Activated CD8-positive, alpha-beta T cell treated with anti-CD3 and anti-CD28 coated beads for 36 hours (primary cell): ENCODE data around the gene ASB18. TPM values are rescaled to one million over a fixed set of nuclear protein-coding genes. Genes with fewer than 3 reads are reported as not detected.

ENCODE experiments used
- ATAC-seq: fragments of 200-7000 bp; cut with Tn5 transposase; one replicate; pipeline ENCODE4 v1.10.0; 2021; ENCODE audit warnings: mild to moderate bottlenecking, moderate library complexity
- CTCF ChIA-PET: fragments of 350-600 bp; sonication (Branson Sonifier 250); formaldehyde crosslinking; loops from one replicate; lab custom pipeline; 2021; ENCODE audit warnings: antibody characterized with exemption; lab: Charles Lee
- POLR2A ChIA-PET: fragments of 350-600 bp; sonication (Branson Sonifier 250); formaldehyde crosslinking; loops from one replicate; lab custom pipeline; 2021; ENCODE audit warnings: antibody characterized with exemption; lab: Charles Lee
- DNase-seq: peaks from one replicate; pipeline ENCODE4 v3.0.0-alpha.2; 2020
- H3K27ac Mint-ChIP-seq: one replicate; pipeline ENCODE4 v1.8.0; 2021; ENCODE audit warnings: mild to moderate bottlenecking, mixed read lengths
- H3K27me3 Mint-ChIP-seq: one replicate; pipeline ENCODE4 v1.8.0; 2021; ENCODE audit warnings: mixed read lengths
- H3K36me3 Mint-ChIP-seq: one replicate; pipeline ENCODE4 v1.8.0; 2021; ENCODE audit warnings: low read depth, mixed read lengths
- H3K4me1 Mint-ChIP-seq: one replicate; pipeline ENCODE4 v1.8.0; 2021; ENCODE audit warnings: low read depth, mixed read lengths
- H3K4me3 Mint-ChIP-seq: one replicate; pipeline ENCODE4 v1.8.0; 2021; ENCODE audit warnings: mild to moderate bottlenecking, moderate library complexity, mixed read lengths
- H3K9me3 Mint-ChIP-seq: one replicate; pipeline ENCODE4 v1.8.0; 2021; ENCODE audit warnings: mixed read lengths
- intact Hi-C: fragments of 100-400 bp; cut with micrococcal nuclease; formaldehyde crosslinking; loops from one replicate; pipeline ENCODE4 v1.10.0; 2022
- total RNA-seq, 2 experiments: library from RNA; stranded (reverse); gene quantifications; one replicate each; pipeline ENCODE4 v1.2.3, GENCODE V29; 2021
- TF ChIP-seq, protein P1 (sequence below): fragments of 200-600 bp; IDR thresholded peaks from one replicate; pipeline ENCODE4 v1.8.0; 2022; ENCODE audit warnings: antibody characterized with exemption, mild to moderate bottlenecking

Gene ASB18
- total RNA-seq, 2 experiments from 2014 or later, result not detected

DNA sequence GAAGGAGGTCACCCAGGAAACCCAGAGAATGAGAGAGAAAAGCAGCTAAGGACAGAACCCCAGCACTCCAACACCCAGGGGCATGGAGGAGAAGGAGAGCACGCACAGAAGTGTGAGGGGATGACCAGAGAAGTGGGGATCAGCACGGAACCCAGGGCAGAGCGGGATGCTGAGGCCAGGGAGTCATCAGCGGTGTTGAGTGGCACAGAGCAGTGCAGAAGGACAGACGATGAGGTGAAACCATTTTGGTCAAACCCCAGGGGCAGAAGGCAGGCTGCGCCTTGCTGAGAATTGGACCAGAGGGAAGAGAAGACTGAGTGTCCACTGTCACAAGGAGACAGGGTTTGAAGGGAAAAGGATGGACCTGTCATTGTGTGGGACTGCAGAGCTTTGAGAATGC, 23.4 kb upstream of the ASB18 start:
- Mint-ChIP-seq H3K27ac (no peak overlapping the region), H3K36me3 (no peaks in the 10 kb centered on the region), H3K27me3 (peaks cover 14% of the 10 kb centered on the region), H3K9me3 (no peaks in the 10 kb centered on the region), H3K4me3 (no peak overlapping the region), H3K4me1 (no peaks in the 10 kb centered on the region)
- ChIA-PET POLR2A (no interaction called here), CTCF (no interaction called here)
- intact Hi-C loops, result no loop called here
- ATAC-seq (no peak), DNase-seq (no peak)
- TF ChIP-seq, protein P1, sequence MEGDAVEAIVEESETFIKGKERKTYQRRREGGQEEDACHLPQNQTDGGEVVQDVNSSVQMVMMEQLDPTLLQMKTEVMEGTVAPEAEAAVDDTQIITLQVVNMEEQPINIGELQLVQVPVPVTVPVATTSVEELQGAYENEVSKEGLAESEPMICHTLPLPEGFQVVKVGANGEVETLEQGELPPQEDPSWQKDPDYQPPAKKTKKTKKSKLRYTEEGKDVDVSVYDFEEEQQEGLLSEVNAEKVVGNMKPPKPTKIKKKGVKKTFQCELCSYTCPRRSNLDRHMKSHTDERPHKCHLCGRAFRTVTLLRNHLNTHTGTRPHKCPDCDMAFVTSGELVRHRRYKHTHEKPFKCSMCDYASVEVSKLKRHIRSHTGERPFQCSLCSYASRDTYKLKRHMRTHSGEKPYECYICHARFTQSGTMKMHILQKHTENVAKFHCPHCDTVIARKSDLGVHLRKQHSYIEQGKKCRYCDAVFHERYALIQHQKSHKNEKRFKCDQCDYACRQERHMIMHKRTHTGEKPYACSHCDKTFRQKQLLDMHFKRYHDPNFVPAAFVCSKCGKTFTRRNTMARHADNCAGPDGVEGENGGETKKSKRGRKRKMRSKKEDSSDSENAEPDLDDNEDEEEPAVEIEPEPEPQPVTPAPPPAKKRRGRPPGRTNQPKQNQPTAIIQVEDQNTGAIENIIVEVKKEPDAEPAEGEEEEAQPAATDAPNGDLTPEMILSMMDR, result no peak

DNA sequence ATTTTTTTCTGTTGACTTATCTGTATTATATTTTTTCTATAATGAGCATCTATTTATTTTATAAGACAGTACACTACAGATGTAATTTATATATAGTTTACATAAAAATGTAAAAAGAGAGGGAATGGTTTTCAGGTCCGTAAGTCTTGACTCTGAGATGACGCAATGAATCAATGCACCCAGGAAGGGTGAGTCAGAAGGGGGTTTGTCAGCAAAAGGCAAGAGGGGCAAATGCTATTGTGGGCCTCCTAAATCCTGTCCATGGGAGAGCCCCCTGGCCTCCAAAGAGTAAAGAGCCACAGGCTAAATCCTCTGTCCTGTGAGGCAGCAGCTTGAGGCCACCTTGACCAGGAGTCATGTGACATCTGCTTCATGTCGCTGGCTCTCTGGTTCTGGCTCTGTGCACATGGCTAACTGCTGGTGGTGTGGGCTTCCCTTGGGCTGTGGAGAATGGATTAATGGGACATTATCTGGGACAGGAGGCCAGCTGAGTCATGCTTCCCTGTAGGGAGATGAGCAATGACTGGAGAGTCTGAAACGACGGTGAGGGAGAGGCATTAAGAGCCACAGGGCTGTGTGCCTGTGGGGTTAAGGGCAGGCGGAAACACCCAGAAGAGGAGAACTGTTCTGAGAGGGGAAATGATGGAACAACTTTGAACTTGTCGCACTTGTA, 22.8 kb upstream of the ASB18 start:
- CTCF ChIA-PET, result no interaction called here
- ATAC-seq, result no peak
- H3K27me3 Mint-ChIP-seq, result peaks cover 16% of the 10 kb centered on the region
- H3K27ac Mint-ChIP-seq, result no peak overlapping the region
- no peaks in the 10 kb centered on the region for H3K4me1 Mint-ChIP-seq
- no peak overlapping the region for H3K4me3 Mint-ChIP-seq
- POLR2A ChIA-PET, result no interaction called here
- TF ChIP-seq, protein P1, result no peak
- H3K9me3 Mint-ChIP-seq, result no peaks in the 10 kb centered on the region
- no peak for DNase-seq
- intact Hi-C loops, result no loop called here
- H3K36me3 Mint-ChIP-seq, result no peaks in the 10 kb centered on the region

DNA sequence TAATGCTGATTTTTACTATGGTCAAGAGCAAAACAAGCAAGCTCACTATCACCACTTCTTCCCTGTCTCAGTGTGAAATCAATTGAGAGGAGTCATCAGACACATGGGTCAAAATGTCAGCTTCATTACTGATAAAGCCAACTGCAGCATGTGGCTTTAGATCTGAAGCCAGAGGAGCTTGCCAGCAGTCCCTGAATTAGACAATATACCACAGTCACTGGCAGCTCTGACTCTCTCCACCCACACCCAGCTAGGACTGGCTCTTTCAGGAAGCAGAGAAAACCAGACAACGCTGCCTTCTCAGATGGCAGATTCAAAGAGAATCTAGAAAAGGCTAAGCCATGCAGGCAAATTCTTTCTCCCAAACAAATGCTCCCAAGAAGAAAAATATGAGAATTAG, 20.0 kb upstream of the ASB18 start:
- ATAC-seq (no peak), DNase-seq (no peak)
- H3K27ac Mint-ChIP-seq, result no peak overlapping the region
- H3K36me3 Mint-ChIP-seq, result no peaks in the 10 kb centered on the region
- no peak overlapping the region for H3K4me3 Mint-ChIP-seq
- peaks cover 20% of the 10 kb centered on the region for H3K27me3 Mint-ChIP-seq
- intact Hi-C loops, result no loop called here
- H3K4me1 Mint-ChIP-seq, result no peaks in the 10 kb centered on the region
- H3K9me3 Mint-ChIP-seq, result no peaks in the 10 kb centered on the region
- POLR2A ChIA-PET, result no interaction called here
- TF ChIP-seq, protein P1, result no peak
- CTCF ChIA-PET, result no interaction called here

GRCh38 chr2:236282406-236282805, 18.2 kb upstream of the ASB18 start:
- H3K36me3 Mint-ChIP-seq, result no peaks in the 10 kb centered on the region
- ATAC-seq, result no peak
- DNase-seq, result no peak
- H3K27me3 Mint-ChIP-seq, result peaks cover 21% of the 10 kb centered on the region
- POLR2A ChIA-PET, result no interaction called here
- TF ChIP-seq, protein P1, result no peak
- H3K4me1 Mint-ChIP-seq, result no peaks in the 10 kb centered on the region
- no peak overlapping the region for H3K27ac Mint-ChIP-seq
- intact Hi-C loops, result no loop called here
- CTCF ChIA-PET, result no interaction called here
- H3K4me3 Mint-ChIP-seq, result no peak overlapping the region
- H3K9me3 Mint-ChIP-seq, result no peaks in the 10 kb centered on the region

DNA sequence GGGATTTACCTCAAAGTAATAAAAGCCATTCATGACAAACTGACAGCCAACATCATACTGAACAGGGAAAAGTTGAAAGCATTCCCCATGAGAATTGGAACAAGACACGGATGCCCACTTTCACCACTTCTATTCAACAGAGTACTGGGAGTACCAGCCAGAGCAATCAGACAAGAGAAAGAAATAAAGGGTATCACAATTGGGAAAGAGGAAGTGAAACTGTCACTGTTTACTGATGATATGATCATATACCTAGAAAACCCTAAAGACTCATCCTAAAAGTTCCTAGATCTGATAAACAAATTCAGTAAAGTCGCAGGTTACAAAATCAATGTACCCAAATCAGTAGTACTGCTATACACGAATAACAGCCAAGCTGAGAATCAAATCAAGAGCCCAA, 17.2 kb upstream of the ASB18 start:
- Mint-ChIP-seq H3K27me3 (peaks cover 21% of the 10 kb centered on the region), H3K9me3 (no peaks in the 10 kb centered on the region), H3K4me1 (no peaks in the 10 kb centered on the region), H3K27ac (no peak overlapping the region), H3K36me3 (no peaks in the 10 kb centered on the region), H3K4me3 (no peak overlapping the region)
- DNase-seq (no peak), ATAC-seq (no peak)
- TF ChIP-seq, protein P1, result no peak
- ChIA-PET POLR2A (no interaction called here), CTCF (no interaction called here)
- intact Hi-C loops, result no loop called here
